ENCODE measurements around the gene NDST4.

Gene NDST4

GRCh38 chr4:115128037-115128436 is 14.6 kb upstream of the NDST4 start:
- no peak overlapping the region for H3K27ac ChIP-seq (replicated peaks; ENCODE audit: low read length)
- H3K27me3 ChIP-seq (ENCODE audit: control insufficient read depth in 3 of 3, insufficient read depth in 3 of 3, low read depth in 1 of 3, low read length in 3 of 3), result no peaks in the 10 kb centered on the region
- H4K8ac ChIP-seq (ENCODE audit: low read depth, low read length), result no peak overlapping the region
- no peak overlapping the region for H2BK120ac ChIP-seq (ENCODE audit: low read depth, low read length)
- H3K4me1 ChIP-seq (ENCODE audit: control insufficient read depth in 2 of 2, insufficient read depth in 1 of 2, low read depth in 1 of 2, low read length in 2 of 2), result no peaks in the 10 kb centered on the region
- WGBS, 2 donors (ENCODE audit: extremely low coverage in 2 of 2, insufficient read length in 2 of 2, insufficient replicate concordance in 1 of 2), result 100% methylated on average over 1 of the region's 2 CpGs; no CpG with 5 or more reads in 1 of the 2 donors
- no peak overlapping the region for H3K14ac ChIP-seq (ENCODE audit: low read length)
- H3K4me2 ChIP-seq (ENCODE audit: insufficient read depth, low read length, poor library complexity, severe bottlenecking), result no peak overlapping the region
- H3K36me3 ChIP-seq (replicated peaks in 1 of 2; ENCODE audit: control insufficient read depth in 2 of 2, insufficient read depth in 2 of 2, low read length in 2 of 2), result no peaks in the 10 kb centered on the region
- no peak for DNase-seq (ENCODE audit: low spot score)
- H2BK12ac ChIP-seq (ENCODE audit: low read length), result no peak overlapping the region
- no peak overlapping the region for H3K4me3 ChIP-seq (ENCODE audit: low read length in 2 of 2)
- no peaks in the 10 kb centered on the region for H3K9me3 ChIP-seq (replicated peaks in 1 of 2; ENCODE audit: control insufficient read depth in 2 of 2, insufficient read depth in 1 of 2, low read depth in 1 of 2, low read length in 2 of 2)
- H3K18ac ChIP-seq (ENCODE audit: low read length), result no peak overlapping the region
- no peak overlapping the region for H3K4ac ChIP-seq (ENCODE audit: low read length)
- H2AFZ ChIP-seq (ENCODE audit: low read length), result peak overlapping the region; percentile 35
- no peaks in the 10 kb centered on the region for H3K79me1 ChIP-seq (ENCODE audit: low read depth, low read length)
- H3K23ac ChIP-seq (ENCODE audit: low read depth, low read length, poor library complexity), result no peak overlapping the region
- H3K9ac ChIP-seq (ENCODE audit: low read depth, low read length, poor library complexity), result no peak overlapping the region
- H2AK5ac ChIP-seq (ENCODE audit: low read depth, low read length), result no peak overlapping the region
- no peak overlapping the region for H2BK15ac ChIP-seq (ENCODE audit: low read length)
- H4K91ac ChIP-seq (ENCODE audit: low read depth, low read length, poor library complexity), result no peak overlapping the region
- H2BK5ac ChIP-seq (ENCODE audit: low read length), result no peak overlapping the region

DNA sequence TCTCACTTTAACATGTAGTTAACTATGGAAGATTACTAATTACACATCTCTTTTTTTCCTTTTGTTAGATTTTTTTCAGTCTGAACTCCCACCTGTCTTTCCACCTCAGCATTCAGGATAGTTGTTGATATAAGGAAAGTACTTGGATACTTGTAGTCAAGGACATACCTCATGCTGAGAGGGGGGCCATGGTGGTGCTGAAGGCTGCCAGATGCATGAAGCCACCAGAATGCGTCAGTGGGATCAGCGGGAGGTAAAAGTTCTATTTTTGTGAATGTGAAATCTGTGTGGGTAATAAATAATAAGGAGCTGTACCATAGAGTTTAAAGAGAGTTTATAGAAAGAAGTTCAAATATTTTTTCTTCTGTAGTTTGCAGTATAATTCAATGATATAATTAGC is 13.1 kb upstream of the NDST4 start:
- Histone ChIP-seq H3K36me3 (replicated peaks in 1 of 2; ENCODE audit: control insufficient read depth in 2 of 2, insufficient read depth in 2 of 2, low read length in 2 of 2) (no peaks in the 10 kb centered on the region), H3K23ac (ENCODE audit: low read depth, low read length, poor library complexity) (no peak overlapping the region), H3K79me1 (ENCODE audit: low read depth, low read length) (no peaks in the 10 kb centered on the region), H4K91ac (ENCODE audit: low read depth, low read length, poor library complexity) (no peak overlapping the region), H3K18ac (ENCODE audit: low read length) (no peak overlapping the region), H4K8ac (ENCODE audit: low read depth, low read length) (no peak overlapping the region), H3K14ac (ENCODE audit: low read length) (no peak overlapping the region), H3K4ac (ENCODE audit: low read length) (no peak overlapping the region), H3K4me3 (ENCODE audit: low read length in 2 of 2) (no peak overlapping the region), H3K9ac (ENCODE audit: low read depth, low read length, poor library complexity) (no peak overlapping the region), H3K27ac (replicated peaks; ENCODE audit: low read length) (no peak overlapping the region), H3K4me1 (ENCODE audit: control insufficient read depth in 2 of 2, insufficient read depth in 1 of 2, low read depth in 1 of 2, low read length in 2 of 2) (no peaks in the 10 kb centered on the region), H2BK120ac (ENCODE audit: low read depth, low read length) (no peak overlapping the region), H2AFZ (ENCODE audit: low read length) (no peak overlapping the region), H2BK12ac (ENCODE audit: low read length) (no peak overlapping the region), H3K27me3 (ENCODE audit: control insufficient read depth in 3 of 3, insufficient read depth in 3 of 3, low read depth in 1 of 3, low read length in 3 of 3) (no peaks in the 10 kb centered on the region), H3K4me2 (ENCODE audit: insufficient read depth, low read length, poor library complexity, severe bottlenecking) (no peak overlapping the region), H3K9me3 (replicated peaks in 1 of 2; ENCODE audit: control insufficient read depth in 2 of 2, insufficient read depth in 1 of 2, low read depth in 1 of 2, low read length in 2 of 2) (no peaks in the 10 kb centered on the region), H2AK5ac (ENCODE audit: low read depth, low read length) (no peak overlapping the region), H2BK15ac (ENCODE audit: low read length) (no peak overlapping the region), H2BK5ac (ENCODE audit: low read length) (no peak overlapping the region)
- WGBS, 2 donors (ENCODE audit: extremely low coverage in 2 of 2, insufficient read length in 2 of 2, insufficient replicate concordance in 1 of 2), result no CpG with 5 or more reads among the region's 2 CpGs
- DNase-seq (ENCODE audit: low spot score), result no peak

DNA sequence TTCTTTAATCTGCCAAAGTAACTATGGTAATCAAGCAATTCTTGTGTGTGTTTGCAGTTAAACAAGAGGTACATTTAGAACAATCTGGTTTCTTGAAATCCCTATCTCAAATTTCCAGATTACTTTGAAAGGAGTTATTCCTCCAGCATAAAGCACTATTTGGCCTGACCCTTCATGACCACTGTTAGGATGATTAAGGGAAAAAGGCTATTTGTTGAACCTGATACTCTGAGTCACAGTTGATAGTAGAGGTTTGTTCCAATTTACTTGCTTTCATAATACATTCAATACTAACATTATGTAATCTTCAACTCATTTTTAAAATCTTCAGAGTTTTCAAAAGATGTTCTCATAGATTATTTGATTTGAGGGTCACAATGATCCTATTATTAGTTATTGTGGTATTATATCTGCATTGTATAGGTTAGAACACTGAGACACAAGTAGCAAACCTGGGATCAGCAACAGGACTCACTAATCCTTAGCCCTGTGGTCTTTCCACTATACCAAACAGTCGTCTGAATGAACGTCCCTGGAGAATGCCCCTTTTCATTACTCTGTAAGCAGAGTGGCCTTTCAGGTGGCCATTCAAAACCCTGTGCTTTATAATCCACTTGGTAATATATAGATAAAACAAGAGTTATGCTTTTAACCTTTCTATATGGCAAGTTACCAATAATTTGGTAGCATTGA is 8.1 kb upstream of the NDST4 start:
- H3K4ac ChIP-seq (ENCODE audit: low read length), result no peak overlapping the region
- WGBS, 2 donors (ENCODE audit: extremely low coverage in 2 of 2, insufficient read length in 2 of 2, insufficient replicate concordance in 1 of 2), result no CpG with 5 or more reads among the region's 2 CpGs
- H2AK5ac ChIP-seq (ENCODE audit: low read depth, low read length), result no peak overlapping the region
- no peaks in the 10 kb centered on the region for H3K27me3 ChIP-seq (ENCODE audit: control insufficient read depth in 3 of 3, insufficient read depth in 3 of 3, low read depth in 1 of 3, low read length in 3 of 3)
- peak overlapping the region; percentile 0 for H2AFZ ChIP-seq (ENCODE audit: low read length)
- no peak overlapping the region for H3K14ac ChIP-seq (ENCODE audit: low read length)
- H3K4me2 ChIP-seq (ENCODE audit: insufficient read depth, low read length, poor library complexity, severe bottlenecking), result no peak overlapping the region
- no peak overlapping the region for H3K27ac ChIP-seq (replicated peaks; ENCODE audit: low read length)
- H3K9ac ChIP-seq (ENCODE audit: low read depth, low read length, poor library complexity), result no peak overlapping the region
- H3K4me1 ChIP-seq (ENCODE audit: control insufficient read depth in 2 of 2, insufficient read depth in 1 of 2, low read depth in 1 of 2, low read length in 2 of 2), result peaks cover 0 to 3% of the 10 kb centered on the region in 2 donors
- H2BK5ac ChIP-seq (ENCODE audit: low read length), result no peak overlapping the region
- no peak overlapping the region for H3K18ac ChIP-seq (ENCODE audit: low read length)
- H3K79me1 ChIP-seq (ENCODE audit: low read depth, low read length), result no peaks in the 10 kb centered on the region
- no peak overlapping the region for H4K91ac ChIP-seq (ENCODE audit: low read depth, low read length, poor library complexity)
- no peak overlapping the region for H2BK15ac ChIP-seq (ENCODE audit: low read length)
- H4K8ac ChIP-seq (ENCODE audit: low read depth, low read length), result no peak overlapping the region
- H2BK12ac ChIP-seq (ENCODE audit: low read length), result no peak overlapping the region
- H3K9me3 ChIP-seq (replicated peaks in 1 of 2; ENCODE audit: control insufficient read depth in 2 of 2, insufficient read depth in 1 of 2, low read depth in 1 of 2, low read length in 2 of 2), result no peaks in the 10 kb centered on the region
- H2BK120ac ChIP-seq (ENCODE audit: low read depth, low read length), result no peak overlapping the region
- no peak overlapping the region for H3K4me3 ChIP-seq (ENCODE audit: low read length in 2 of 2)
- H3K36me3 ChIP-seq (replicated peaks in 1 of 2; ENCODE audit: control insufficient read depth in 2 of 2, insufficient read depth in 2 of 2, low read length in 2 of 2), result no peaks in the 10 kb centered on the region
- no peak for DNase-seq (ENCODE audit: low spot score)
- no peak overlapping the region for H3K23ac ChIP-seq (ENCODE audit: low read depth, low read length, poor library complexity)

DNA sequence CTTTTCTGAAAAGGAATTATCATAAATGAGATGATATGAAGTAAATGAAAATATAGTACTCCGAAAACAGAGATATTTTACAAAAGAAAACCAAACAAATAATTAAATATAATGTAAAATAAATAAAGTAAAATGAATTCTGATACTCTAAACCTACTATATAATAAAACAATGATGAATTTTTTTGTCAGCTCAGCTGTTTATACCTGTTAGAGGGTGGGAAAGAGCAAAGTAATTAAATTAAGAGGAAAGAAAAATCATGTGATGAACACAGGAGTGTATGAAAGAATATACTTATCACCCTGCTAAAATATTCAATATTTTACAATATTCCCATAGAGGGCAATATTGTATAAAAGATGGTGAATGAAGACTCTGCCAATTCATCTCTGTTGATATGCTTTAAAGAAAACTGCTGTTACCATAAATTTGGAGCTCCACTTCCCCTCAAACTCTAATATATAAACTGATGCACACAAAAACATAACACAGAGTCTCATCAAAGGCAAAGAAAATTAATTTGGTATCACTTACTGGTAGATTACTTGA is 6.5 kb upstream of the NDST4 start:
- H4K8ac ChIP-seq (ENCODE audit: low read depth, low read length), result no peak overlapping the region
- no peak overlapping the region for H2BK120ac ChIP-seq (ENCODE audit: low read depth, low read length)
- H3K9ac ChIP-seq (ENCODE audit: low read depth, low read length, poor library complexity), result no peak overlapping the region
- H2AFZ ChIP-seq (ENCODE audit: low read length), result no peak overlapping the region
- no peak overlapping the region for H2BK5ac ChIP-seq (ENCODE audit: low read length)
- no peak overlapping the region for H3K4me3 ChIP-seq (ENCODE audit: low read length in 2 of 2)
- no peak overlapping the region for H2BK15ac ChIP-seq (ENCODE audit: low read length)
- no peak overlapping the region for H2AK5ac ChIP-seq (ENCODE audit: low read depth, low read length)
- no peaks in the 10 kb centered on the region for H3K36me3 ChIP-seq (replicated peaks in 1 of 2; ENCODE audit: control insufficient read depth in 2 of 2, insufficient read depth in 2 of 2, low read length in 2 of 2)
- H3K9me3 ChIP-seq (replicated peaks in 1 of 2; ENCODE audit: control insufficient read depth in 2 of 2, insufficient read depth in 1 of 2, low read depth in 1 of 2, low read length in 2 of 2), result no peaks in the 10 kb centered on the region
- no peak overlapping the region for H3K4ac ChIP-seq (ENCODE audit: low read length)
- no peaks in the 10 kb centered on the region for H3K27me3 ChIP-seq (ENCODE audit: control insufficient read depth in 3 of 3, insufficient read depth in 3 of 3, low read depth in 1 of 3, low read length in 3 of 3)
- no peak overlapping the region for H3K27ac ChIP-seq (replicated peaks; ENCODE audit: low read length)
- no peak for DNase-seq (ENCODE audit: low spot score)
- no peak overlapping the region for H3K23ac ChIP-seq (ENCODE audit: low read depth, low read length, poor library complexity)
- no peak overlapping the region for H3K4me2 ChIP-seq (ENCODE audit: insufficient read depth, low read length, poor library complexity, severe bottlenecking)
- WGBS, 2 donors (ENCODE audit: extremely low coverage in 2 of 2, insufficient read length in 2 of 2, insufficient replicate concordance in 1 of 2), result no CpG with 5 or more reads among the region's 1 CpG
- H3K4me1 ChIP-seq (ENCODE audit: control insufficient read depth in 2 of 2, insufficient read depth in 1 of 2, low read depth in 1 of 2, low read length in 2 of 2), result peaks cover 0 to 3% of the 10 kb centered on the region in 2 donors
- H4K91ac ChIP-seq (ENCODE audit: low read depth, low read length, poor library complexity), result no peak overlapping the region
- no peaks in the 10 kb centered on the region for H3K79me1 ChIP-seq (ENCODE audit: low read depth, low read length)
- H3K14ac ChIP-seq (ENCODE audit: low read length), result no peak overlapping the region
- no peak overlapping the region for H2BK12ac ChIP-seq (ENCODE audit: low read length)
- no peak overlapping the region for H3K18ac ChIP-seq (ENCODE audit: low read length)

Measured in neuronal stem cell (in vitro differentiated cells).